ENCODE data around the gene UCK2.

Gene UCK2

DNA sequence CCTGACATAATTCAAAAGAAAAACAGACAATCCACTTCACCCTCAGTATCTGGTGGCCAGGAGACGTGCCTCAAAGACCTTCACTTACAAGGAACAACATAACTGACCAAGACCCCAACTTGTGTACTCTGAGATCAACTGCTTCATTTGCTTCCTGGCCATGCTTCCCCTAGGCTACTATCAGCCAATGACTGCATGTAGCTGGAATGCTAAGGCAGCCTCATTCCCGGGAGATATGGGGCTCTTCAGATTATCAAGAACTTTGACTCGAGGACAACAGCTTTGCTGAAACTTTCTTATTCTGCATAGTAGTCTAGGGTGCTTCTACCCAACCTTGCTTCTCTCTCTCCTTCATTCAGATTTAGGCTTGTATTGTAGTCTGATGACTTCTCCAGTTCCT, 11.7 kb upstream of the UCK2 start:
- Histone ChIP-seq H3K27ac (no peak overlapping the region), H3K4me1 (no peaks in the 10 kb centered on the region), H3K9ac (no peak overlapping the region), H4K20me1 (no peaks in the 10 kb centered on the region), H3K36me3 (no peaks in the 10 kb centered on the region), H3K4me3 (no peak overlapping the region), H3K27me3 (no peaks in the 10 kb centered on the region), H3K9me3 (replicated peaks in 1 of 11) (peaks cover 0 to 24% (median 13%) of the 10 kb centered on the region in 11 experiments; a peak in 16 of 22 replicates), H3K4me2 (no peak overlapping the region)
- no peak for TF ChIP-seq Cebpa-rat (IDR thresholded peaks at IDR 0.05)

DNA sequence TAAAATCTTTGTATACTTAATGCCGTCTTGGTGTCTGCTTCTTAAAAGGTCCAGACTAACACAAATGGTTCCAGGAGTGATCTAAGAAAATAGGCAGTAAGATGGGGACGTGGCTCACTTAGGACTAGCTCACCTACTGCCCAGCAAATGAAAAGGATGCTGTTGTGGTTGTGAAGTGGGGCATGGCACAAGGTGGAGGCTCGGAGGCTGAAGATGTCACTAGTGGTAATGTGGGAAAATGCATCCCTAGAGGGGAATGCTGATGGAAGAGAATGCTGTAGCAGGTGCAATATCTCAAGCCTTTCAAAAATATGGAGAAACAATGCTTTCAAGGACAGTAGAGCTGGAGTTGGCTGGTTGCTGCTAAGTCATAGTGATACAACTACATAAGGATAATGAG, 11.3 kb upstream of the UCK2 start:
- Histone ChIP-seq H3K36me3 (no peaks in the 10 kb centered on the region), H3K27me3 (no peaks in the 10 kb centered on the region), H4K20me1 (no peaks in the 10 kb centered on the region), H3K9me3 (replicated peaks in 1 of 11) (peaks cover 0 to 24% (median 13%) of the 10 kb centered on the region in 11 experiments; a peak in 16 of 22 replicates), H3K4me1 (no peaks in the 10 kb centered on the region), H3K27ac (no peak overlapping the region), H3K4me3 (no peak overlapping the region), H3K4me2 (no peak overlapping the region), H3K9ac (no peak overlapping the region)
- no peak for TF ChIP-seq Cebpa-rat (IDR thresholded peaks at IDR 0.05)

DNA sequence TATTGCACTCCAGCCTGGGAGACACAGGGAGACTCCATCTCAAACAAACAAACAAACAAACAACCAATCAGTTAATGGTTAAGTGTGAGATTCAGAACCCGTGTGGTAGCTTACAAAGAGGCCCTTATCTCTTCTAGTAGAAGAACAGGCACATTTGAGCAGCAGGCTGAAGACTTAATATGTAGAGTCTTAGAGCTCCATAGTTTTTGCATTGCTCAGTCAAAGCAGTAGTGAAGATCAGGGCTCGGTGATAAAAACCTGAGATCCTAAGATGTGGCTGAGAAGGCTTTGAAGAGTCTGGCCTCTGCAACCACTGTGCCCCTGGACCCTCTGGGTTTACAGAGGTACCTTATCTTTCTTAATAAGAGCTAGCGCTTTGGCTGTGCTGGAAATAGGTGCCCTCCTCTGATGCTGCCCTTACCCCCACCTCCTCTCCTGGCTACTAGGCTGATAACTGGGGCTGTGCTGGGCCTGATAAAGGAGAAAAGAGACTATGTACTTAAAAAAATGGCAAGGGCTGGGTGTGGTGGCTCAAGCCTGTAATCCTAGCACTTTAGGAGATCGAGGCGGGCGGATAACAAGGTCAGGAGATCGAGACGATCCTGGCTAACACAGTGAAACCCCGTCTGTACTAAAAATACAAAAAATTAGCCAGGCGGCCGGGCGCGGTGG, 10.5 kb upstream of the UCK2 start:
- H3K4me3 ChIP-seq: no peak overlapping the region
- H3K9ac ChIP-seq: no peak overlapping the region
- no peaks in the 10 kb centered on the region for H3K36me3 ChIP-seq
- no peak overlapping the region for H3K4me2 ChIP-seq
- no peak overlapping the region for H3K27ac ChIP-seq
- no peak for TF ChIP-seq Cebpa-rat (IDR thresholded peaks at IDR 0.05)
- H3K27me3 ChIP-seq: no peaks in the 10 kb centered on the region
- H3K9me3 ChIP-seq (replicated peaks in 1 of 11): peaks cover 0 to 24% (median 13%) of the 10 kb centered on the region in 11 experiments; a peak in 16 of 22 replicates
- no peaks in the 10 kb centered on the region for H3K4me1 ChIP-seq
- H4K20me1 ChIP-seq: no peaks in the 10 kb centered on the region

DNA sequence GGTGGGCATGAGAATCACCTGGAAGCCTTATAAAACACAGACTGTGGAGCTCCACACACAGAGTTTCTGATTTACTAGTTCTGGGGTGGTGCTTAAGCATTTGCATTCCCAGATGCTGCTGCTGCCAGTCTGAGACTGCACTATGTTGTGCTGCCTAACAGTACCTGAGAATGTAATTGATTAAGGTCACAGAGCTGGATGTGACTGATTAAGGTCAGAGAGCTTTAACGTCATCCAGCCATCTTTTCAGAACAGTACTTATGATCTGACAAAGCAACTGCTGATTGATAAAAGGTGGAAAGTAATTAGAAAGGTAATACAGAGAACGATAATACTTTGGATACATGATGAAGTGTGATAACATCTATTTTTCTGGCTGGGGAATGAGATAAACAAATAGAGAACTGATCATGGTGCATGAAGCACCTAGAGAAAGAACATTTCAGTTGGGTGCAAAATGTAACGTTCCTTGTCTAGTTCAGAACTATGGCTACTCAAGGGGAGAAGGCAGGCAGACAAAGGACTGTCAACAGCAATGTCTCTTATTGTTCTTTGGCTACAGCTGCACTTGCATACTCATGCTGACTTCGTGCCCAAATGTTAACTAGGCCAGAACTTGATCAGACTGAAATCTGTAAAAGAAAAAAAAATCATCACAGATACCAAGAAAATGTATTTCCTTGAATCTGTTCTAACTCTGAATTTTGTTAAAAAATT, 3.7 kb upstream of the UCK2 start:
- Histone ChIP-seq H3K27me3 (no peaks in the 10 kb centered on the region), H3K9me3 (replicated peaks in 1 of 11) (no peaks in the 10 kb centered on the region), H3K4me2 (no peak overlapping the region), H3K36me3 (no peaks in the 10 kb centered on the region), H3K27ac (no peak overlapping the region), H3K4me1 (peaks cover 5 to 12% (median 7%) of the 10 kb centered on the region in 10 experiments), H3K4me3 (no peak overlapping the region), H4K20me1 (no peaks in the 10 kb centered on the region), H3K9ac (no peak overlapping the region)
- no peak for TF ChIP-seq Cebpa-rat (IDR thresholded peaks at IDR 0.05)

DNA sequence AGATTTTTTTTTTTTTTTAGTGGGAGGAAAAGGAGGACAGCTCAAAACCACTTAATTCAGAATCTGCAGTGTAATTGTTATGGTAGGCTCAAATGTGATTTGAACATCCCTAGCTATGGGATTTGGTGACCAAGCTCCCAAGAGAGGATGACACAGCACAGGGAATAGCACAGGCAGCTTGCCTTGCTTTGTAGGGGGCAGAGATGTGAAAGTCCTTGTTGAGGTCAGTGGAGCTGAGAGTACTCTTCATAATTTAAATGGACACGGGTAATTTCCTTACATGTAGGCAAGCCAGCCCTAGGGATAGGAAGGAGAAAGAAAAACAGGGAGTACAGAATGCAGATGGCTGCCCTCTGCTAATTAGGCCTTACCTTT, 3.2 kb upstream of the UCK2 start:
- Histone ChIP-seq H3K4me1 (peaks cover 7 to 15% (median 9%) of the 10 kb centered on the region in 10 experiments), H3K9me3 (replicated peaks in 1 of 11) (no peaks in the 10 kb centered on the region), H3K27ac (no peak overlapping the region), H3K27me3 (no peaks in the 10 kb centered on the region), H3K4me2 (no peak overlapping the region), H4K20me1 (peaks cover 0 to 2% (median 0%) of the 10 kb centered on the region in 11 experiments; a peak in 3 of 22 replicates), H3K9ac (no peak overlapping the region), H3K36me3 (no peaks in the 10 kb centered on the region), H3K4me3 (no peak overlapping the region)
- no peak for TF ChIP-seq Cebpa-rat (IDR thresholded peaks at IDR 0.05)

DNA sequence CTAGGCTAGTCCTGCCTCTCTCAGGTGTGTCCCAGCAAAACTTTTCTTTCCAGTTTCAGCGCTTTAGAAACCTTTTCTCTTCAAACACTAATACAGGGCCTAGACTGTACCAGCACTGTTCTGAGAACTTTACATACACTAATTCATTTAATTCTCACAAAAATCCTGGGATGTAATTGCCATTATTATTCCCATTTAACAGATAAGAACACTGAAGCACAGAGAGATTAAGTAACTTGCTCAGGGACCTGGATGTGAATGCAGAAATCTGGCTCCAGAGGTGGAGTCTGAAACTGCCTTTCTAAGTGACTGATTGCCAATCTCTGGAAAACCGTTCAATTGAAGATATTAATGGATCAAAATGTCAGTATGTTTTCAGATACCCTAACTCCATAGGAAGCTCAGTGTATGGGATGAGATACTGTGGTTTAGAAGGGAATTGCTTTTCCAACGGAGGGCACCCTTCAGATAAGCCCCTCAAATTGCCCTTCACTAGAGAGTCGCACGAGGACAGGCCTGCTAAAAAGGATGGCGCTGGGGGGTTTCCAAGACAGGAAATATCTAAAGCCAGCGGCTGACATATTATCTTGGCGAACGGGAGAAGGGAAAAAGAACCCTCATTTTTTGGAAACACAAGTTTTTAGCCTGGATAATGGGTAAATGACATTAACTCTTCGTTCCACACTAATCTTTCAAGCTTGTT, 698 bp upstream of the UCK2 start:
- Histone ChIP-seq H3K36me3 (peaks cover 0 to 17% (median 10%) of the 10 kb centered on the region in 11 experiments; a peak in 9 of 22 replicates), H3K4me3 (peak overlapping the region; percentile 66 to 89 (median 80)), H3K27ac (peak overlapping the region in 6 of 11 experiments; percentile 8 to 99 (median 68); a peak in 8 of 22 replicates), H3K9ac (peak overlapping the region; percentile 20 to 98 (median 96); a peak in 17 of 22 replicates), H3K27me3 (no peaks in the 10 kb centered on the region), H3K9me3 (replicated peaks in 1 of 11) (no peaks in the 10 kb centered on the region; a peak in 1 of 22 replicates), H3K4me1 (peaks cover 18 to 26% (median 20%) of the 10 kb centered on the region in 10 experiments), H3K4me2 (peak overlapping the region; percentile 65 to 96 (median 91)), H4K20me1 (peaks cover 0 to 27% (median 10%) of the 10 kb centered on the region in 11 experiments; a peak in 13 of 22 replicates)
- TF ChIP-seq Cebpa-rat (IDR thresholded peaks at IDR 0.05): no peak

DNA sequence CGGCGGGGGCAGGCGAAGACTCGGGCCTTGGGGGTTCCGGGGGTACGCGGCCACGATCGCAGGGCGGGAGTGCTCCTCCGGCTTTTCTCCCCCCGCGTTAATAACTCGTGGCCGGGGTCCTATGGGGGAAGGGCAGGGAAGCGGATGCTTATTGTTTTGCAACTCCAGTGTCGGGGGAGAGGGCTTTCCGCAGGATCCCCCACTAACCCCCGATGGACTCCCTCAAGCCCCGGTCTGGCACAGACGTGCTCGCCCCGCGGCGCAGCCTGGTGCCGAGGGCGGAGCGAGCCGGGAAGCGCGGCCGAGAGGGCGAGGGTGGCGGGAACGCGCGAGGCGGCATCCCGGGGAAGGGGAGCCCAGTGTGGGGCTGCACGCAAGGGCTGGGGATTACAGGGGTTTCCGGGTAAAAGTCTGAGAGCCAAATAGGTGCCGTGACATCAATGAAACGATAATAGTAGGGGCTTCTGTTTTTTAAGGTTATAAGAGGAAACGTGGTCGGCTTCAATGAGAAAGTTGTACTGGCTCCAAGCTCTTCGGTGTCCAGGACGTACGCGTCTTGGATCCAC, 772 bp downstream of the UCK2 start:
- peak overlapping the region; percentile 62 to 99 (median 97) for H3K27ac ChIP-seq
- H3K9me3 ChIP-seq (replicated peaks in 1 of 11): no peaks in the 10 kb centered on the region; a peak in 1 of 22 replicates
- peaks cover 4 to 42% (median 25%) of the 10 kb centered on the region in 11 experiments; a peak in 20 of 22 replicates for H4K20me1 ChIP-seq
- H3K4me2 ChIP-seq: peak overlapping the region; percentile 79 to 96 (median 91)
- H3K36me3 ChIP-seq: peaks cover 0 to 20% (median 10%) of the 10 kb centered on the region in 11 experiments; a peak in 9 of 22 replicates
- H3K27me3 ChIP-seq: no peaks in the 10 kb centered on the region
- peak overlapping the region; percentile 85 to 98 (median 97) for H3K9ac ChIP-seq
- peak in 3 of 11 experiments; percentile 36 to 74 (median 66); a peak in 3 of 22 replicates for TF ChIP-seq Cebpa-rat (IDR thresholded peaks at IDR 0.05)
- H3K4me1 ChIP-seq: peaks cover 18 to 36% (median 30%) of the 10 kb centered on the region in 10 experiments
- H3K4me3 ChIP-seq: peak overlapping the region; percentile 66 to 89 (median 80)

DNA sequence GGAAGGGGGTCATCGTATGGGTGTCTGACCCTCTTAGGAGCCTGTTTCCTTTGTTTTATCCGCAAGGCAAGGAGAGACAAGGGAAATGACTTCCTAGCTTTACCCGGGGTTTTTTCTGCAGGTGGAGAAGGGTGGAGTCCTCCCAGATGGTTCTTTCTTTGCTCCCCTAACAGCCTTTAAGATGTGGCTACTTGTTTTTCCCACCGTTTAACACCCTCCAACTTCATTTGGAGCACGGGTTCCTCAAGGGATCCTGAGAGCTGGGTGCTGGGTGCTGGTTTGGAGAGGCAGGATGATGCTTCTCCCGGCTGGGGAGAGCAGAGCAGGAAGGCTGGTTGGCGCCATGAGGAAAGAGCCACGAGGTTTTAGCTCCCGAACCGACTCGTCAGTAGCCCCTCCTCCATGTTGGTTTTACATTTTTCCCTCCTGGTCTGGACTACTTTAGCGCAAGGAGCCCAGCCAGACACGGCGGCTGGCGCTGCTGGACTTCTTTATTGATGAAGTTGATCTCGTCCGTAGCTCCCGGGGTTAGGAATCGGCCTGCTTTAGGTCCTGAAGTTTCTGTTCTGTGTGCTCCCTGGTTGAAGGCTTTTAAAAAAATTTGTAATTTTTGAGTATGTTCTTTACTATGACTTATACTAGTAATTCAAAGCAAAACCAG, 1.4 kb downstream of the UCK2 start:
- H3K4me3 ChIP-seq: peak overlapping the region; percentile 66 to 89 (median 80)
- H3K9me3 ChIP-seq (replicated peaks in 1 of 11): no peaks in the 10 kb centered on the region; a peak in 1 of 22 replicates
- peak overlapping the region; percentile 79 to 96 (median 91) for H3K4me2 ChIP-seq
- peaks cover 4 to 48% (median 31%) of the 10 kb centered on the region in 11 experiments; a peak in 20 of 22 replicates for H4K20me1 ChIP-seq
- peaks cover 18 to 40% (median 33%) of the 10 kb centered on the region in 10 experiments for H3K4me1 ChIP-seq
- peak overlapping the region; percentile 85 to 98 (median 97) for H3K9ac ChIP-seq
- no peak for TF ChIP-seq Cebpa-rat (IDR thresholded peaks at IDR 0.05)
- H3K27me3 ChIP-seq: no peaks in the 10 kb centered on the region
- H3K27ac ChIP-seq: peak overlapping the region; percentile 62 to 99 (median 97); a peak in 21 of 22 replicates
- peaks cover 0 to 20% (median 10%) of the 10 kb centered on the region in 11 experiments; a peak in 9 of 22 replicates for H3K36me3 ChIP-seq

All from BLaER1 treated with 17β-estradiol and CSF1 and Interleukin-3, amounts not matched to agents 10 nM and 100 nM (cell line).